ENCODE results near the gene CNNM3. TPM values are rescaled to one million over a fixed set of nuclear protein-coding genes. Genes with fewer than 3 reads are reported as not detected.

Gene CNNM3
- total RNA-seq, 1 experiment from 2014 or later = 25.1 TPM

DNA sequence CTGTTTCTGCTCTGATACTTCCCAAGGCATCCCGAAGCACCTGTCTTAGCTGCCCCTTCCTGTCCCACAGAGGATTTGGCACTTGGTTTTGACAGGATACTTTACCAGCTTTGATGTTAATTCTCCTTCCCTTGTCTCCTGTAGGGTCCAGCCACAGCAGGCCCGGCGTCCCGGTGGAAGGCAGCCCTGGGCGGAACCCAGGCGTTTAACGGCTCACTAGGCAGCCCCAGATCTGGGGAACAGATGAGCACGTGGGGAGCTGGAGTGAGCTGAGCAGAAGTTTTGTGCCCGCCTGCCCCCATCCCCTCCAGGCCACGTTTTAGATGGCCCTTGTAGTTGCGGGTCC is 16.3 kb downstream of the CNNM3 start:
- CTCF ChIA-PET = interaction anchor here (0.5 to 1.7 kb wide), 3 partner anchors 25 to 1280 kb away, joined by 3 to 9 read pairs (median 3); partner anchors contain the start of gene ANKRD39
- intact Hi-C loops (cut with micrococcal nuclease; ENCODE audit: unreplicated experiment) = no loop called here
- Mint-ChIP-seq H3K36me3 (ENCODE audit: insufficient read depth, unreplicated experiment) (peaks cover 28% of the 10 kb centered on the region), H3K9me3 (ENCODE audit: low read depth, unreplicated experiment) (no peaks in the 10 kb centered on the region), H3K4me3 (ENCODE audit: low read depth, unreplicated experiment) (no peak overlapping the region), H3K27me3 (ENCODE audit: unreplicated experiment) (no peaks in the 10 kb centered on the region), H3K27ac (ENCODE audit: unreplicated experiment) (no peak overlapping the region), H3K4me1 (ENCODE audit: low read depth, unreplicated experiment) (peaks cover 20% of the 10 kb centered on the region)
- BruUV-seq (replicated peaks) = no TSS peak
- TF ChIP-seq, protein P1, sequence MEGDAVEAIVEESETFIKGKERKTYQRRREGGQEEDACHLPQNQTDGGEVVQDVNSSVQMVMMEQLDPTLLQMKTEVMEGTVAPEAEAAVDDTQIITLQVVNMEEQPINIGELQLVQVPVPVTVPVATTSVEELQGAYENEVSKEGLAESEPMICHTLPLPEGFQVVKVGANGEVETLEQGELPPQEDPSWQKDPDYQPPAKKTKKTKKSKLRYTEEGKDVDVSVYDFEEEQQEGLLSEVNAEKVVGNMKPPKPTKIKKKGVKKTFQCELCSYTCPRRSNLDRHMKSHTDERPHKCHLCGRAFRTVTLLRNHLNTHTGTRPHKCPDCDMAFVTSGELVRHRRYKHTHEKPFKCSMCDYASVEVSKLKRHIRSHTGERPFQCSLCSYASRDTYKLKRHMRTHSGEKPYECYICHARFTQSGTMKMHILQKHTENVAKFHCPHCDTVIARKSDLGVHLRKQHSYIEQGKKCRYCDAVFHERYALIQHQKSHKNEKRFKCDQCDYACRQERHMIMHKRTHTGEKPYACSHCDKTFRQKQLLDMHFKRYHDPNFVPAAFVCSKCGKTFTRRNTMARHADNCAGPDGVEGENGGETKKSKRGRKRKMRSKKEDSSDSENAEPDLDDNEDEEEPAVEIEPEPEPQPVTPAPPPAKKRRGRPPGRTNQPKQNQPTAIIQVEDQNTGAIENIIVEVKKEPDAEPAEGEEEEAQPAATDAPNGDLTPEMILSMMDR (IDR thresholded peaks at IDR 0.05; ENCODE audit: unreplicated experiment) = no peak
- no peak for DNase-seq

DNA sequence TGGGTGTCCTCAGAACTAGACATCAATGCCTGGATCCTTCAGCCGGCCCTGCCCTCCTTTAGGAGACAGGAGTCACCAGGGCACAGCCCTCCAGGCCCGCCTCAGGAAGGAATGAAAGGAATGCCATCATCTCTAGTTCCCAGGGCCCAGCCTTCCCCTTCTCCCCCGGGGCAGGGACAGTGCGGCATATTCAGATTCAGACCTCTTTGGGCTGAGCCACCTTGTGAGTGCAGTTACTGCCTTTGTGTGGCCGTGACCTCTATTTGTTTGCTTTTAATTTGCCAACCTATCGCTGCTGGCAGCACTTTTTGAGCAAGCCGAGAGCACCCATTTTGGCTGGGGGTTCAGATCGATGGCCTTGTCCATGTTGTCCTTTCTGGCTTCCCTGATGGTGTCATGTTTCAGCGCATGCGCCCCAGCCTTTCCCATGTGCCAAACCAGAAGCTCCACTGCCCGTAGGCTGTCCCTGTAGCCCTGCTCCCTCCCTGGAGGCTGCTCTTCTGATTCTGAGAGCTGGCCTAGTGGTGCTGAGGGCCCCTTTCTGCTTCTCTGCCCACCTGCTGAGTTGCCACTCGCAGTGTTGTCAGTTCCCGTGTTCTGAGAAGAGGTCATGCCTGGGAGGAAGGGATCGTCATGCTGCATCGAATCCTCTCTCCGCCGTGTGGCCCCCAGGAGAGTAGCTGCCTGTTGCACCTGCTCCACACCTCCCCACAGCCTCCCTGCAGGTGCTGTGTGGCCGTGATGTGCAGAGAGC is 16.9 kb downstream of the CNNM3 start:
- peak; percentile 82 for DNase-seq
- intact Hi-C loops (cut with micrococcal nuclease; ENCODE audit: unreplicated experiment) = no loop called here
- Mint-ChIP-seq H3K4me3 (ENCODE audit: low read depth, unreplicated experiment) (peak overlapping the region; percentile 44), H3K4me1 (ENCODE audit: low read depth, unreplicated experiment) (peaks cover 20% of the 10 kb centered on the region), H3K27ac (ENCODE audit: unreplicated experiment) (peak overlapping the region; percentile 86), H3K9me3 (ENCODE audit: low read depth, unreplicated experiment) (no peaks in the 10 kb centered on the region), H3K27me3 (ENCODE audit: unreplicated experiment) (no peaks in the 10 kb centered on the region), H3K36me3 (ENCODE audit: insufficient read depth, unreplicated experiment) (peaks cover 25% of the 10 kb centered on the region)
- TF ChIP-seq, protein P1 (IDR thresholded peaks at IDR 0.05; ENCODE audit: unreplicated experiment) = no peak
- no TSS peak for BruUV-seq (replicated peaks)
- CTCF ChIA-PET = interaction anchor here (0.5 to 1.7 kb wide), 5 partner anchors 14 to 1281 kb away, joined by 3 to 9 read pairs (median 3); partner anchors contain the start of gene ANKRD39

DNA sequence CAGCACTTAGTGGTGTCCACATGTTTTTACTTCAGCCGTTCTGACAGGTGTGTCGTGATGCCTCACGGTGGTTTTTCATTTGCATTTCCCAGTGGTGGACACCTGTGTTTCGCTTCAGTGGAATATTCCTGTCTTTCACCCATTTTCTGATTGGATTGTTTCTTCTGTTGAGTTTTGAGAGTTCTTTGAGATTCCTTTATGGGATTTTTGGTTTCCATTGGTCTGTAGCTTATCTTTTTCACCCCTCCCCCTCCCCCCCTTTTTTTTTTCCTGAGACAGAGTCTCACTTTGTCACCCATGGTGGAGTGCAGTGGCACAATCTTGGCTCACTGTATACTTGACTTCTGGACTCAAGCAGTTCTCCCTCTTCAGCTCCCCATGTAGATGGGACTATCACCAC is 19.8 kb downstream of the CNNM3 start:
- no peak overlapping the region for H3K4me3 Mint-ChIP-seq (ENCODE audit: low read depth, unreplicated experiment)
- no peak overlapping the region for H3K27ac Mint-ChIP-seq (ENCODE audit: unreplicated experiment)
- no peaks in the 10 kb centered on the region for H3K27me3 Mint-ChIP-seq (ENCODE audit: unreplicated experiment)
- TF ChIP-seq, protein P1 (IDR thresholded peaks at IDR 0.05; ENCODE audit: unreplicated experiment) = no peak
- CTCF ChIA-PET = interaction anchor here (0.7 kb wide), 1 partner anchor 157 kb away, joined by 3 read pairs; no protein-coding TSS in a partner anchor
- H3K36me3 Mint-ChIP-seq (ENCODE audit: insufficient read depth, unreplicated experiment) = peaks cover 36% of the 10 kb centered on the region
- intact Hi-C loops (cut with micrococcal nuclease; ENCODE audit: unreplicated experiment) = no loop called here
- H3K9me3 Mint-ChIP-seq (ENCODE audit: low read depth, unreplicated experiment) = no peaks in the 10 kb centered on the region
- no TSS peak for BruUV-seq (replicated peaks)
- peaks cover 20% of the 10 kb centered on the region for H3K4me1 Mint-ChIP-seq (ENCODE audit: low read depth, unreplicated experiment)
- no peak for DNase-seq

DNA sequence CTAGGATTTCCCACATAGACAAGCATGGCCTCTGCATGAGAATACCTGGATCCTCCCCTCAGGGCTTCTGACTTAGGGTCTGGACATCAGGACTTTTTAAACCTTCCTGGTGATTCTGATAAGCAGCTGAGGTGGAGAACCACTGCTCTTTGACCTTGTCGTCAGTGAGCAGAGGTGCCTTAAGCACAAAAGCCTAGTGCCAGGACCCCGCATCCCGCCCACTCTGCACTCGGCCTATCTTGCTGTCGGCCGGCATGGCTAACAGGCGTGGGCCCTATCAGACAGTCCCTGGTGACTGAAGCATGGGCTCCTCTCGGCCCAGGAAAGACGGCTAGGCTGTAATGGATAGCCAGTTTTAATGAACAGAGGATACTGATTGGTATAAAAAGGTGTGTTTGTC is 21.5 kb downstream of the CNNM3 start:
- Mint-ChIP-seq H3K9me3 (ENCODE audit: low read depth, unreplicated experiment) (no peaks in the 10 kb centered on the region), H3K27ac (ENCODE audit: unreplicated experiment) (no peak overlapping the region), H3K4me3 (ENCODE audit: low read depth, unreplicated experiment) (no peak overlapping the region), H3K4me1 (ENCODE audit: low read depth, unreplicated experiment) (peaks cover 9% of the 10 kb centered on the region), H3K36me3 (ENCODE audit: insufficient read depth, unreplicated experiment) (peaks cover 32% of the 10 kb centered on the region), H3K27me3 (ENCODE audit: unreplicated experiment) (no peaks in the 10 kb centered on the region)
- BruUV-seq (replicated peaks) = no TSS peak
- intact Hi-C loops (cut with micrococcal nuclease; ENCODE audit: unreplicated experiment) = no loop called here
- CTCF ChIA-PET = no interaction called here
- TF ChIP-seq, protein P1 (IDR thresholded peaks at IDR 0.05; ENCODE audit: unreplicated experiment) = no peak
- DNase-seq = no peak

All from Calu3 (cell line).